Loucy (cell line): ENCODE results near the gene CHERP.

Source experiments
- H2AFZ ChIP-seq: fragments of 200-600 bp; sonication (generic); 2 replicates; pipeline ENCODE4 v1.6.0; 2016; ENCODE audit warnings: antibody characterized with exemption, mild to moderate bottlenecking, low read length, moderate library complexity
- H3F3A ChIP-seq: fragments of 200-600 bp; 2 replicates; pipeline ENCODE4 v1.6.0; 2016; ENCODE audit warnings: antibody characterized with exemption, low read depth, mild to moderate bottlenecking
- H3K27me3 ChIP-seq: fragments of 200-600 bp; sonication (generic); 2 replicates; pipeline ENCODE4 v1.6.1; 2014; ENCODE audit warnings: low read length, mild to moderate bottlenecking; ENCODE audit not compliant: insufficient read depth, poor library complexity, severe bottlenecking
- H3K36me3 ChIP-seq: fragments of 200-600 bp; sonication (generic); 2 replicates; pipeline ENCODE4 v1.6.1; 2016; ENCODE audit warnings: low read length; ENCODE audit not compliant: insufficient read depth
- H3K4me1 ChIP-seq: fragments of 200-600 bp; sonication (generic); 2 replicates; pipeline ENCODE4 v1.5.1; 2014; ENCODE audit warnings: low read length, mild to moderate bottlenecking; ENCODE audit not compliant: insufficient read depth, poor library complexity, severe bottlenecking
- H3K4me2 ChIP-seq: fragments of 200-600 bp; sonication (generic); 2 replicates; pipeline ENCODE4 v1.6.0; 2014; ENCODE audit warnings: antibody characterized with exemption, low read length, low read depth, mild to moderate bottlenecking; ENCODE audit not compliant: poor library complexity, severe bottlenecking
- H3K4me3 ChIP-seq: fragments of 200-600 bp; sonication (generic); 2 replicates; pipeline ENCODE4 v1.5.1; 2014; ENCODE audit warnings: low read length, mild to moderate bottlenecking, mixed read lengths; ENCODE audit not compliant: poor library complexity, severe bottlenecking
- H3K79me2 ChIP-seq: fragments of 200-600 bp; sonication (generic); 2 replicates; pipeline ENCODE4 v1.6.1; 2014; ENCODE audit warnings: low read length; ENCODE audit not compliant: insufficient read depth
- H3K9ac ChIP-seq: fragments of 200-600 bp; sonication (generic); 2 replicates; pipeline ENCODE4 v1.6.0; 2014; ENCODE audit warnings: mild to moderate bottlenecking, low read depth, low read length, moderate library complexity; ENCODE audit not compliant: poor library complexity, severe bottlenecking
- H3K9me2 ChIP-seq: fragments of 200-600 bp; sonication (generic); replicated peaks from 2 replicates; pipeline ENCODE4 v1.6.1; 2016; ENCODE audit warnings: low read depth, low read length, mixed read lengths
- H3K9me3 ChIP-seq: fragments of 200-600 bp; sonication (generic); 2 replicates; pipeline ENCODE4 v1.6.1; 2014; ENCODE audit warnings: mild to moderate bottlenecking, antibody characterized with exemption, low read length, low read depth; ENCODE audit not compliant: insufficient read depth
- H4K20me1 ChIP-seq: fragments of 200-600 bp; sonication (generic); 2 replicates; pipeline ENCODE4 v1.6.0; 2014; ENCODE audit warnings: antibody characterized with exemption, low read length, mild to moderate bottlenecking; ENCODE audit not compliant: insufficient read depth, poor library complexity, severe bottlenecking
- CTCF ChIP-seq: fragments of 200-600 bp; sonication (generic); conservative IDR thresholded peaks from 2 replicates; pipeline ENCODE4 v1.5.1; 2014; ENCODE audit warnings: mild to moderate bottlenecking, antibody characterized with exemption, low read length
- EZH2phosphoT487 ChIP-seq: fragments of 200-600 bp; IDR thresholded peaks from 2 replicates; pipeline ENCODE4 v1.6.1; 2018; ENCODE audit warnings: antibody characterized with exemption, mild to moderate bottlenecking, moderate library complexity, borderline replicate concordance

Gene CHERP

GRCh38 chr19:16542910-16543472, 754 bp upstream of the CHERP start:
- Histone ChIP-seq H3K4me2 (peak overlapping the region; percentile 88), H3F3A (peaks cover 2% of the 10 kb centered on the region; the same call in 1 of the 2 replicates), H2AFZ (peak overlapping the region; percentile 85), H3K9ac (peak overlapping the region; percentile 93), H3K9me3 (no peaks in the 10 kb centered on the region), H3K79me2 (peaks cover 67% of the 10 kb centered on the region), H3K4me1 (peaks cover 39% of the 10 kb centered on the region), H3K4me3 (peak overlapping the region; percentile 93), H3K27me3 (no peaks in the 10 kb centered on the region), H4K20me1 (peaks cover 38% of the 10 kb centered on the region), H3K36me3 (peaks cover under 1% of the 10 kb centered on the region; the same call in 1 of the 2 replicates), H3K9me2 (no peaks in the 10 kb centered on the region)
- TF ChIP-seq EZH2phosphoT487 (no peak), CTCF (no peak)

- H3K4me2 ChIP-seq, result peak overlapping the region; percentile 79
- peak overlapping the region; percentile 35 for H2AFZ ChIP-seq
- peaks cover 50% of the 10 kb centered on the region for H4K20me1 ChIP-seq
- peaks cover 81% of the 10 kb centered on the region for H3K79me2 ChIP-seq
- peaks cover 11% of the 10 kb centered on the region; the same call in 1 of the 2 replicates for H3K36me3 ChIP-seq
- peaks cover 2% of the 10 kb centered on the region; the same call in 1 of the 2 replicates for H3F3A ChIP-seq
- peak overlapping the region; percentile 93 for H3K9ac ChIP-seq
- no peaks in the 10 kb centered on the region for H3K9me3 ChIP-seq
- peaks cover 46% of the 10 kb centered on the region for H3K4me1 ChIP-seq
- no peaks in the 10 kb centered on the region for H3K9me2 ChIP-seq
- TF ChIP-seq CTCF (no peak), EZH2phosphoT487 (no peak)
- H3K27me3 ChIP-seq, result no peaks in the 10 kb centered on the region
- H3K4me3 ChIP-seq, result peak overlapping the region; percentile 93
Observed at GRCh38 chr19:16541526-16542044, 652 bp downstream of the CHERP start.

- Histone ChIP-seq H3K4me3 (peak overlapping the region; percentile 93), H3K9me2 (no peaks in the 10 kb centered on the region), H3K9ac (peak overlapping the region; percentile 93), H2AFZ (no peak overlapping the region), H3K79me2 (peaks cover 87% of the 10 kb centered on the region), H3K36me3 (peaks cover 15% of the 10 kb centered on the region; the same call in 1 of the 2 replicates), H3K4me2 (peak overlapping the region; percentile 79), H3K9me3 (no peaks in the 10 kb centered on the region), H4K20me1 (peaks cover 56% of the 10 kb centered on the region), H3K27me3 (no peaks in the 10 kb centered on the region), H3K4me1 (peaks cover 46% of the 10 kb centered on the region), H3F3A (peaks cover 2% of the 10 kb centered on the region; the same call in 1 of the 2 replicates)
- TF ChIP-seq CTCF, result no peak
- no peak for TF ChIP-seq EZH2phosphoT487
Observed at GRCh38 chr19:16540948-16541347, 1.3 kb downstream of the CHERP start.
